HG03196 (cell line): Measurements from ENCODE around the gene SAC3D1.

ENCODE experiments used
- ATAC-seq: cut with Tn5 transposase; IDR thresholded peaks from one replicate; pipeline ENCODE4 v1.9.1; 2021; ENCODE audit not compliant: unreplicated experiment

SAC3D1 gene

GRCh38 chr11:65059959-65060824 lies 19.2 kb downstream of the SAC3D1 start:
- no peak for ATAC-seq

GRCh38 chr11:65060913-65061408 lies 20.0 kb downstream of the SAC3D1 start:
- ATAC-seq, result no peak

- no peak for ATAC-seq
Measured at GRCh38 chr11:65063532-65063931, 22.5 kb downstream of the SAC3D1 start.

DNA sequence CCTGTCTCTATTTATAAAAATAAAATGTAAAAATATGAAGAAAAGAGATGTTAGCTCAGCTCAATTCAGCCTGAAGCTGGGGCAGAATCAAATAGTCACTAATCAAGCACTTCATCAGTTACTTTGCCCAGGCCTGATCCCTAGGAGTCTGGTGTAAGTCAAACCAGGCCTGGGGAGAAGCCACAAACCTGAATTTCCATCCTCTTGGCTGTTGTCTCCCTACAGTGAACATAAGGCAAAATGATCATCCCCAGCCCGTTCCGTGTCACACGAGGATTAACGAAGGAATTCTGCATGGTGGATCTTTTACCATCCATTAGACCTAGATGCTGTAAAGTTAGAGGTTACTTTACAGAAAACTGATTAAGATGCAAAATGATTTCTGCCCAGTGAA lies 23.8 kb downstream of the SAC3D1 start:
- ATAC-seq, result no peak

GRCh38 chr11:65065851-65066250 lies 24.8 kb downstream of the SAC3D1 start:
- ATAC-seq, result no peak

- ATAC-seq, result no peak
Measured at GRCh38 chr11:65066315-65066714, 25.3 kb downstream of the SAC3D1 start.

GRCh38 chr11:65066805-65067291 lies 25.8 kb downstream of the SAC3D1 start:
- ATAC-seq, result no peak

DNA sequence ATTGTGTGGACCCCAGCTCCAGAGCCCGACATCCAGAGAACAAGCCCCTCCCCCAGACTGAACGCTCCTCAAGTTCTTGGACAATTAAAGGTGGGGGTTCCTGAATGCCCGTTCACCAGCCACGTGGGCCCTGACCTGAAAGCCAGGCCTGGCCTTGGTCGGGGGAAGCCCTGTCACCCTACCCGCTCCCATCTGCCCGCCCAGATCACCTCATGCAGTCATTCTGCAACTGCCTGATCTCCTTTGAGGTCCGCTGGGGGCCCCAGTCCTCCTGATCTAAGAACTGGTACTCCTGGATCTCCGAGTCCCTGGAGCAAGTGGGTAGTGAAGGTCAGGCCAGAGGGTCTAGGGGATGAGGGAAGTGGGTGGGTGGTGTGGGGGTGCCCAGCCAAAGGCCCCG lies 26.4 kb downstream of the SAC3D1 start:
- no peak for ATAC-seq

- ATAC-seq, result no peak
Measured at GRCh38 chr11:65069217-65069616, 28.2 kb downstream of the SAC3D1 start.

DNA sequence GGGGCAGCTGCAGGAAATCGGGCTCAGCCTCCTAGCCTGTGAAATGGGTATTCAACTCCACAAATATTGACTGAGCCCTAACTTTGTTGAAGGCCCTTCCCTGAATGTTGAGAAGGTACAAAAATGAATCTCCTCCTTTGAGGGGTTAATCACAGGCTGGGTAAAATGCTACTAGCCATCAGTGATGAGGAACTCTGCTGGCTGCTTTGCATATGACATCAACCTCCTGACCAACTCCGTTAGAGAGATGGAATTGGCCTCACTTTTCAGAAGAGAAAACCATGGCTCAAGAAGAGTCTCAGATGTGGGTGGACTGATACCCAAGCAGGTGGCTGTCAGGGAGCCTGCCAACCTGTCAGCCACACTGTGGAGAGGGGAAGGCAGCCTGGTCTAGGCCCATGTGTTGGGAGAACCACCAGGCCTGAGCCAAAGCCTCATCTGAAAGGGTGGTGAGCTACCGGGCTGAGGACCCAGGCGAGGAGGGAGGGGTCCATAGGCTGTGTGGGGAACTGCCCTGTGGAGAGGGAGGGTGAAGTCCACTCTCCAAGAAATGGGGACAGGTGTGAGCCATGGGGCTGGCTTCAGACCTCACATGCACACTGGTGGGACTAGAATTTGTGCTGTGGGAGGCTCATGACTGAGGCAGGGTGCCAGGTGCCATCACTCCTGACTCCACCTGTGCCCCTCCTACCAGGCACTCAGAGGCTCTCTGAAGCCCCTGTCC lies 31.1 kb downstream of the SAC3D1 start:
- ATAC-seq, result no peak

- ATAC-seq, result no peak
Measured at GRCh38 chr11:65072631-65072966, 31.6 kb downstream of the SAC3D1 start.

- ATAC-seq, result no peak
Measured at GRCh38 chr11:65077451-65077850, 36.4 kb downstream of the SAC3D1 start.

DNA sequence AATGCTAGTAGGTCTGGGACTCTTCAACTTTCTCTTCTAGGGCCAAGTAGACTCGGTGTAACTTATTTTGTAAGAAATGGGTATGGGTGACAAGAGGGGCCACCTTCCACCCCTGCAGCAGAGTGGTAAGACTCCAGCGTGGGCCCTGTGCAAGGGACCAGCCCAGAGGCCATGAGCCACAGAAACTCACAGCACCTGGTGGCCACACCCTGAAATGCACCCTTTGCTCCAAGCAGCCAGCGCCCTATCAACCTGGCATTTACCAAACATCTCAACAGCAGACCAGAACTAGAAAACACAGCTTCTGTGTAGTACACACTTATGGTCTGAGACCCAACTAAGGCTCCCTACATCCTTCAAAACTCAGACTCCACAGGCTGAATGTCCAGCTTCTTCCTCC lies 37.1 kb downstream of the SAC3D1 start:
- ATAC-seq, result no peak

DNA sequence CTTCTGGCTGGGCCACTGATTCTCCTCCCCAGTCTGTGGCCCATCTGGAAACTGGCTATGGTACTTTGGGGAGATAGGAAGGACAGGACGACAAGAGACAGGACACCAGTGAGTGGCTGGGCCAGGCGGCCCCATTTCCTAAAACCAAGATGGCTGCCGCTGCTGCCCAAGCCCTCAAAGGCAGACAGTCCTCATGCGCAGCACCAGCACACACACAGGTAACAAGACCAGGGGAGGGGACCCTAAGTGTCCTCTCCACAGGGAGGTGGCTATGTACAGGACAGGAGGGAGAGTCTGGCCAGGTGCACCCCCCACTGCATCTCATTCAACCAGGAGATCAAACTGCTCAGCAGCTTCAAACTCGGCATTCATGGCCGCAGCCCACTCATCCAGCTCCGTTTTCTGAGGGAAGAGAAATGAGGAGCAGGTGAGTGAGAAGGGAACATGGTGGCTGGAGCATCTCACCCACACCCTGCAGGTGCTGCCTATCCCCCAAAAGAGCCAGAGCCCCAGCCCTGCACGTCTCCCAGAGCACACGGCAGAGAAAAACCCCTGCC lies 37.9 kb downstream of the SAC3D1 start:
- no peak for ATAC-seq

- ATAC-seq, result peak; percentile 14
Measured at GRCh38 chr11:65083134-65083833, 42.3 kb downstream of the SAC3D1 start.

GRCh38 chr11:65083834-65084597 lies 43.0 kb downstream of the SAC3D1 start, which contains the start of the genes CDCA5 and ZFPL1:
CDCA5 (minus strand) TSS chr11:65084040; CDS start chr11:65083978, 62 bp downstream.
ZFPL1 (plus strand) TSS chr11:65084222; CDS start chr11:65084699, 477 bp downstream.
- peak; percentile 78 for ATAC-seq

DNA sequence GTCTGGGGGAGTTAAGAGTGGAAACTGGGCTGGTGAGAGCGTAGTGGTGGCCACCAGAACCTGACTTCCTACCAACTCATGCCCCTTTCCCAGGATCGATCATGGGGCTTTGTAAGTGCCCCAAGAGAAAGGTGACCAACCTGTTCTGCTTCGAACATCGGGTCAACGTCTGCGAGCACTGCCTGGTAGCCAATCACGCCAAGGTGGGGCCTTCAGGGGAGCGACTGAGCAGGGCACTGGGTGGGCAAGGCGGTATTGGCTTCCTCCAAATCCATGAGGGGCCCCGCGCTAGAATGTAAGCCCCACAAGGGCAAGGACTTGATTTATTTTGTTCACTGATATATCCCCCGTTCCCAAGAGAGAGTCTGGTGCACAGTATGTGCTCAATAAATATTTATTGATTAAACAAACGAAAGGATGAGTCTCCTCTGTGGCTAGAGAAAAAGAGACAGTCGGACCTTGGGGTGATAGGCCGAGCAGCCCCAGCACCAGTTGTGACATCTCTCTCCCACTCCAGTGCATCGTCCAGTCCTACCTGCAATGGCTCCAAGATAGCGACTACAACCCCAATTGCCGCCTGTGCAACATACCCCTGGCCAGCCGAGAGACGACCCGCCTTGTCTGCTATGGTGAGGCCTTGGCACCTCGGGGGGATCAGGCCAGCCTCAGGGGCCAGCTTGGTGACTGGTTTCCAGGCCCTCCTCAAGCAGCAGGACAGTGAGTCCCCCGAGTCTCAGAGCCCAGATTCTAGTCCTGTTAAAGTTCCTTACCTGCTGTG lies 43.8 kb downstream of the SAC3D1 start:
- no peak for ATAC-seq

DNA sequence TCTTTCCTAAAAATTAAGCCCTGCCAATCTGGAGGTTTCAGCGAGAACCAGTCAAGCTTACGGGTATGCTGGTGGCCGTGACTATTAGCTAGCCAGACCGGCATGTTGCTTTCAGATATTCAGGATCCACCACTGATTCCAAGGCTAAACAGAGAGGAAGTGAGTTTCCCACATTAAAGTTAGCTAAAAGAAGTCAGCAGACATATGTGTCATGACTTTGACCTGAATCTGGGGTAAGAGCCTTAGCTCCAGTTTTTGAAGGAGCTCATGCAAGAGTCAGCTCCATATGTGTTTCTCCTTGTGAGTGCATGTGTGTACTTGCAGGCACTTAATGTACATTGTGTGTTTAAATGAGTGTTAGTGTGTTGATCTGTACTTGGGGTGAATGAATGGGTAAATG lies 44.4 kb downstream of the SAC3D1 start:
- ATAC-seq, result no peak

DNA sequence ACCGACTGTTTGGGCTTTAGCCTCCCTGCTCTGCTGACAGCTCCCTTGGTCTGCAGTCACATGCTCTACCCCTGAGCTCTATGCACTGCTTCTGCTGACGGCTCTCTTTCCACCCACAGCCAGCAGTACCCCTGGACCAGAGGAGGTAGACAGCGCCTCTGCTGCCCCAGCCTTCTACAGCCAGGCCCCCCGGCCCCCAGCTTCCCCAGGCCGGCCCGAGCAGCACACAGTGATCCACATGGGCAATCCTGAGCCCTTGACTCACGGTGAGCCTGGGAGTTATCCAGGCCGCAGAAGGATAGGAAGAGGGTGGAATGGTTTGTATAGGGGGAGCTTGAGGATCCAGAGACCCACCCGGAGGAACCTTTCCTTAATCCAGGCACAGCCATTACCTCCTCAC lies 45.8 kb downstream of the SAC3D1 start:
- no peak for ATAC-seq
